ENCODE data around the gene ZNHIT1. TPM values are rescaled to one million over a fixed set of nuclear protein-coding genes. Genes with fewer than 3 reads are reported as not detected.

Gene ZNHIT1
- total RNA-seq (10 to 100 TPM; 52.7 to 74.9 TPM), polyA plus RNA-seq (100 to 1,000 TPM; 110 to 149 TPM)

DNA sequence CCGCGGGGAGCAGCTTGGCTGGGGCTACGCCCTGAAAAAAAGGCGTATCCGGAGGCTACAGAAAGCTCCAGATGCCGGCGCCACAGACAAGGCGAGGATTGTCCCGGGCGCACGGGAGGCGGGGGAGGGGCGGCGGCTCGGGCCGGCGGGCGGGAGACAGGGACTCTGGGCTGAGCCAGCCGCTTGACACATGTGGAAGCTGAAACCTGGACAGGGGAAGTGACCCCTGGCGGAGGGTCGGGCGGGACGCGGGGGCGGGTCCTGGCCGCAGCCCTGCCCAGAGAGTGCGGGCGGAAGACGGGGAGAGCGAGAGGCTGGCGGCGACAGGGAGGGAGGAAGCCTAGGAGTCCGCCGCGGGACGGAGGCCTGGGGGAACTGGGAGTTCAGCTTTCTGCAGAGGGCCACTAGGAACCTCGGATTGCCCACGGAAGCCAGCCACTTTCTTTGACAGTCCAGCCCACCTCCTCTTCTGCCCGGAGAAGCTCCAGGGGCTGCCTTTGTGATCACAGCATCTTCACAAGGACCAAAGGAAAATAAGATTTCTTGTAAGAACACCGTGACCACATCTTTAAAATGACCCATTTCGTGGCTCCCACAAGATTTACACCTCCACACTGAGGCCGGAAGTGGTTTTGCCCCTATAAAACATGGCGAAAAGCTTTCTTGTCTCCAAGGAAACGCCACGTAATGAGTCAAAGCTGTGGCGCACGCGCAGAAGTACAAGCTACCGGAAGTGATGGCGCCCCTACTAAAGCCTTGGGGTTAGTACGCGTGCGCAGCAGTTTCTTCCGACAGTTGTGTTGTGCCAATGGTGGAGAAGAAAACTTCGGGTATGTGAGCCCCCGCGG is at the start of gene ZNHIT1, which contains the start of gene PLOD3:
TSS of gene ZNHIT1 (plus strand) at position 778 of the 848 bp plus-strand sequence. CDS start at position 809, 31 bp downstream.
TSS of gene PLOD3 (minus strand) at position 194 of the 848 bp plus-strand sequence. CDS start 307 bp downstream, outside the sequence.
- H3K4me3 ChIP-seq (ENCODE audit: low read depth in 1 of 3, low read length in 3 of 3): peak within 1 kb of the TSS; percentile 71 to 95 (median 87)
- no peaks in the 10 kb centered on the region for H3K9me3 ChIP-seq (ENCODE audit: control insufficient read depth in 4 of 4, low read length in 3 of 4)
- peaks cover 0 to 4% (median 2%) of the 10 kb centered on the region in 4 donors for H3K36me3 ChIP-seq (ENCODE audit: control insufficient read depth in 4 of 4, insufficient read depth in 3 of 4, low read depth in 1 of 4, low read length in 3 of 4)
- peak within 1 kb of the TSS; percentile 96 to 99 for H3K27ac ChIP-seq (ENCODE audit: low read depth in 1 of 2, low read length in 2 of 2)
- peak; percentile 94 for DNase-seq (ENCODE audit: low spot score)
- peak within 1 kb of the TSS; percentile 95 to 98 for H3K9ac ChIP-seq (ENCODE audit: low read depth in 1 of 2, low read length in 2 of 2)
- H3K27me3 ChIP-seq (ENCODE audit: control insufficient read depth in 4 of 4, insufficient read depth in 4 of 4, low read length in 3 of 4): no peaks in the 10 kb centered on the region
- H3K4me1 ChIP-seq (ENCODE audit: control insufficient read depth in 4 of 4, insufficient read depth in 4 of 4, low read length in 3 of 4): peaks cover 20 to 43% (median 37%) of the 10 kb centered on the region in 4 donors
- WGBS: under 1% methylated on average over 57 of the region's 57 CpGs
- TF ChIP-seq, protein P1, sequence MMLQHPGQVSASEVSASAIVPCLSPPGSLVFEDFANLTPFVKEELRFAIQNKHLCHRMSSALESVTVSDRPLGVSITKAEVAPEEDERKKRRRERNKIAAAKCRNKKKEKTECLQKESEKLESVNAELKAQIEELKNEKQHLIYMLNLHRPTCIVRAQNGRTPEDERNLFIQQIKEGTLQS (IDR thresholded peaks at IDR 0.05): no peak
- TF ChIP-seq HNF4A (conservative IDR thresholded peaks at IDR 0.05) (peak; percentile 44 to 47), YY1 (IDR thresholded peaks at IDR 0.05) (peak; percentile 99), HNF4G (IDR thresholded peaks at IDR 0.05) (no peak), JUND (IDR thresholded peaks at IDR 0.05) (peak in 1 of 2 donors; percentile 27), GABPA (IDR thresholded peaks at IDR 0.05 in 1 of 2, conservative IDR thresholded peaks at IDR 0.05 in 1 of 2) (peak; percentile 79 to 93), EGR1 (IDR thresholded peaks at IDR 0.05; ENCODE audit: low read depth in 2 of 2) (peak; percentile 88 to 91), FOXA2 (IDR thresholded peaks at IDR 0.05) (no peak), TAF1 (conservative IDR thresholded peaks at IDR 0.05) (peak; percentile 20), NR2F2 (IDR thresholded peaks at IDR 0.05) (peak; percentile 51), RXRA (IDR thresholded peaks at IDR 0.05) (peak; percentile 36 to 47), FOXA1 (IDR thresholded peaks at IDR 0.05) (no peak), MAX (IDR thresholded peaks at IDR 0.05) (peak; percentile 30), SP1 (IDR thresholded peaks at IDR 0.05) (peak; percentile 70), RAD21 (IDR thresholded peaks at IDR 0.05) (peak; percentile 29 to 55)
- TF ChIP-seq, protein P2, sequence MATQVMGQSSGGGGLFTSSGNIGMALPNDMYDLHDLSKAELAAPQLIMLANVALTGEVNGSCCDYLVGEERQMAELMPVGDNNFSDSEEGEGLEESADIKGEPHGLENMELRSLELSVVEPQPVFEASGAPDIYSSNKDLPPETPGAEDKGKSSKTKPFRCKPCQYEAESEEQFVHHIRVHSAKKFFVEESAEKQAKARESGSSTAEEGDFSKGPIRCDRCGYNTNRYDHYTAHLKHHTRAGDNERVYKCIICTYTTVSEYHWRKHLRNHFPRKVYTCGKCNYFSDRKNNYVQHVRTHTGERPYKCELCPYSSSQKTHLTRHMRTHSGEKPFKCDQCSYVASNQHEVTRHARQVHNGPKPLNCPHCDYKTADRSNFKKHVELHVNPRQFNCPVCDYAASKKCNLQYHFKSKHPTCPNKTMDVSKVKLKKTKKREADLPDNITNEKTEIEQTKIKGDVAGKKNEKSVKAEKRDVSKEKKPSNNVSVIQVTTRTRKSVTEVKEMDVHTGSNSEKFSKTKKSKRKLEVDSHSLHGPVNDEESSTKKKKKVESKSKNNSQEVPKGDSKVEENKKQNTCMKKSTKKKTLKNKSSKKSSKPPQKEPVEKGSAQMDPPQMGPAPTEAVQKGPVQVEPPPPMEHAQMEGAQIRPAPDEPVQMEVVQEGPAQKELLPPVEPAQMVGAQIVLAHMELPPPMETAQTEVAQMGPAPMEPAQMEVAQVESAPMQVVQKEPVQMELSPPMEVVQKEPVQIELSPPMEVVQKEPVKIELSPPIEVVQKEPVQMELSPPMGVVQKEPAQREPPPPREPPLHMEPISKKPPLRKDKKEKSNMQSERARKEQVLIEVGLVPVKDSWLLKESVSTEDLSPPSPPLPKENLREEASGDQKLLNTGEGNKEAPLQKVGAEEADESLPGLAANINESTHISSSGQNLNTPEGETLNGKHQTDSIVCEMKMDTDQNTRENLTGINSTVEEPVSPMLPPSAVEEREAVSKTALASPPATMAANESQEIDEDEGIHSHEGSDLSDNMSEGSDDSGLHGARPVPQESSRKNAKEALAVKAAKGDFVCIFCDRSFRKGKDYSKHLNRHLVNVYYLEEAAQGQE (IDR thresholded peaks at IDR 0.05): peak; percentile 79
- TF ChIP-seq, protein P3, sequence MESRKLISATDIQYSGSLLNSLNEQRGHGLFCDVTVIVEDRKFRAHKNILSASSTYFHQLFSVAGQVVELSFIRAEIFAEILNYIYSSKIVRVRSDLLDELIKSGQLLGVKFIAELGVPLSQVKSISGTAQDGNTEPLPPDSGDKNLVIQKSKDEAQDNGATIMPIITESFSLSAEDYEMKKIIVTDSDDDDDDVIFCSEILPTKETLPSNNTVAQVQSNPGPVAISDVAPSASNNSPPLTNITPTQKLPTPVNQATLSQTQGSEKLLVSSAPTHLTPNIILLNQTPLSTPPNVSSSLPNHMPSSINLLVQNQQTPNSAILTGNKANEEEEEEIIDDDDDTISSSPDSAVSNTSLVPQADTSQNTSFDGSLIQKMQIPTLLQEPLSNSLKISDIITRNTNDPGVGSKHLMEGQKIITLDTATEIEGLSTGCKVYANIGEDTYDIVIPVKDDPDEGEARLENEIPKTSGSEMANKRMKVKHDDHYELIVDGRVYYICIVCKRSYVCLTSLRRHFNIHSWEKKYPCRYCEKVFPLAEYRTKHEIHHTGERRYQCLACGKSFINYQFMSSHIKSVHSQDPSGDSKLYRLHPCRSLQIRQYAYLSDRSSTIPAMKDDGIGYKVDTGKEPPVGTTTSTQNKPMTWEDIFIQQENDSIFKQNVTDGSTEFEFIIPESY (IDR thresholded peaks at IDR 0.05): no peak
- TF ChIP-seq, protein P4, sequence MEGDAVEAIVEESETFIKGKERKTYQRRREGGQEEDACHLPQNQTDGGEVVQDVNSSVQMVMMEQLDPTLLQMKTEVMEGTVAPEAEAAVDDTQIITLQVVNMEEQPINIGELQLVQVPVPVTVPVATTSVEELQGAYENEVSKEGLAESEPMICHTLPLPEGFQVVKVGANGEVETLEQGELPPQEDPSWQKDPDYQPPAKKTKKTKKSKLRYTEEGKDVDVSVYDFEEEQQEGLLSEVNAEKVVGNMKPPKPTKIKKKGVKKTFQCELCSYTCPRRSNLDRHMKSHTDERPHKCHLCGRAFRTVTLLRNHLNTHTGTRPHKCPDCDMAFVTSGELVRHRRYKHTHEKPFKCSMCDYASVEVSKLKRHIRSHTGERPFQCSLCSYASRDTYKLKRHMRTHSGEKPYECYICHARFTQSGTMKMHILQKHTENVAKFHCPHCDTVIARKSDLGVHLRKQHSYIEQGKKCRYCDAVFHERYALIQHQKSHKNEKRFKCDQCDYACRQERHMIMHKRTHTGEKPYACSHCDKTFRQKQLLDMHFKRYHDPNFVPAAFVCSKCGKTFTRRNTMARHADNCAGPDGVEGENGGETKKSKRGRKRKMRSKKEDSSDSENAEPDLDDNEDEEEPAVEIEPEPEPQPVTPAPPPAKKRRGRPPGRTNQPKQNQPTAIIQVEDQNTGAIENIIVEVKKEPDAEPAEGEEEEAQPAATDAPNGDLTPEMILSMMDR (IDR thresholded peaks at IDR 0.05; ENCODE audit: low read depth, low read length, missing input control): peak; percentile 32

All from liver (tissue), 9 donors.